K562 (cell line): ENCODE results near the gene TBC1D2. TPM values are rescaled to one million over a fixed set of nuclear protein-coding genes. Genes with fewer than 3 reads are reported as not detected.

Source experiments
- ATAC-seq: fragments of 200-7000 bp; cut with Tn5 transposase; 3 replicates; pipeline ENCODE4 v1.9.1; 2020; ENCODE audit warnings: moderate library complexity
- BruUV-seq: library from RNA; stranded (reverse); fragments of 400-500 nt; replicated peaks from 2 replicates; lab custom pipeline; 2021; lab: Mats Ljungman, UMichigan
- CTCF ChIA-PET: fragments of 300-600 bp; formaldehyde crosslinking; extraction: SDS; loops from one replicate; lab custom pipeline; 2021; ENCODE audit warnings: low intra/inter-chr PET ratio; lab: Yijun Ruan, JAX
- POLR2A ChIA-PET: fragments of 300-600, 350-650 bp; sonication (Branson Sonifier 250); formaldehyde crosslinking; extraction: SDS; loops from one replicate; lab custom pipeline; 2021; ENCODE audit warnings: antibody characterized with exemption, inconsistent platforms; lab: Yijun Ruan, JAX
- DNase-seq, 4 experiments: peaks; one replicate each; pipeline versions ENCODE4 v3.0.0 to v3.0.0-alpha.2; 2011 to 2018; ENCODE audit warnings: low spot score in 3 of 4, mixed read lengths in 3 of 4; ENCODE audit errors: extremely low read depth in 1 of 4
- FAIRE-seq: peaks from 2 replicates; lab custom pipeline; 2011; peaks lifted over from hg19 to GRCh38; lab: Jason Lieb, UNC
- H2AFZ ChIP-seq: 2 replicates; pipeline ENCODE4 v1.6.0; 2011; ENCODE audit warnings: low read depth, low read length, control low read depth, inconsistent platforms
- H3K27ac ChIP-seq: fragments of 200-600 bp; 3 replicates; pipeline ENCODE4 v1.8.0; 2011; ENCODE audit warnings: low read depth, mild to moderate bottlenecking, control low read depth, inconsistent platforms, low read length, moderate library complexity, mixed read lengths; ENCODE audit errors: extremely low read depth
- H3K27me3 ChIP-seq, 2 experiments: fragments of 300-600 bp in 1 of 2; 2 replicates in 1 of 2; 3 replicates in 1 of 2; pipeline versions ENCODE4 v1.6.0 to v1.8.0; 2011; ENCODE audit warnings: inconsistent platforms in 2 of 2, low read length in 2 of 2, mild to moderate bottlenecking in 1 of 2, mixed read lengths in 1 of 2, moderate library complexity in 1 of 2; ENCODE audit not compliant: control insufficient read depth in 2 of 2, insufficient read depth in 2 of 2
- H3K36me3 ChIP-seq: fragments of 300-600 bp; 3 replicates; pipeline ENCODE4 v1.8.0; 2011; ENCODE audit warnings: mild to moderate bottlenecking, low read length, inconsistent platforms; ENCODE audit not compliant: control insufficient read depth, insufficient read depth
- H3K4me1 ChIP-seq, 2 experiments: fragments of 200-600 bp in 1 of 2; replicated peaks in 1 of 2; 2 replicates in 1 of 2; 3 replicates in 1 of 2; pipeline versions ENCODE4 v1.5.1 to v1.8.0; 2011; ENCODE audit warnings: inconsistent platforms in 2 of 2, low read length in 2 of 2, mild to moderate bottlenecking in 1 of 2, mixed read lengths in 1 of 2, moderate library complexity in 1 of 2; ENCODE audit not compliant: control insufficient read depth in 2 of 2, insufficient read depth in 2 of 2
- H3K4me2 ChIP-seq: 2 replicates; pipeline ENCODE4 v1.6.1; 2011; ENCODE audit warnings: low read length, control low read depth, inconsistent platforms, mixed read lengths; ENCODE audit not compliant: insufficient read depth
- H3K4me3 ChIP-seq: fragments of 200-600 bp; sonication (generic), shearing (Covaris generic); 2 replicates; pipeline ENCODE4 v1.5.1; 2016; ENCODE audit warnings: control low read depth, inconsistent platforms
- H3K79me2 ChIP-seq: fragments of 200-600 bp; 3 replicates; pipeline ENCODE4 v1.8.0; 2011; ENCODE audit warnings: low read length, inconsistent platforms; ENCODE audit not compliant: control insufficient read depth, insufficient read depth
- H3K9ac ChIP-seq, 2 experiments: 2 replicates each; pipeline versions ENCODE4 v1.6.0 to v1.6.1; 2011; ENCODE audit warnings: low read depth in 2 of 2, low read length in 2 of 2, control low read depth in 1 of 2, inconsistent platforms in 1 of 2, mild to moderate bottlenecking in 1 of 2, mixed read lengths in 1 of 2; ENCODE audit not compliant: insufficient read depth in 1 of 2
- H3K9me1 ChIP-seq: one replicate; pipeline ENCODE4 v1.6.0; 2011; ENCODE audit warnings: inconsistent platforms, mild to moderate bottlenecking, low read length, moderate library complexity; ENCODE audit not compliant: control insufficient read depth, insufficient read depth
- H3K9me3 ChIP-seq: replicated peaks from 2 replicates; pipeline ENCODE4 v1.5.1; 2011; ENCODE audit warnings: low read depth, low read length, inconsistent platforms; ENCODE audit not compliant: control insufficient read depth, insufficient read depth
- H4K20me1 ChIP-seq: replicated peaks from 2 replicates; pipeline ENCODE4 v1.6.1; 2011; ENCODE audit warnings: low read length, inconsistent platforms, mixed read lengths; ENCODE audit not compliant: control insufficient read depth, insufficient read depth
- CREBBP ChIP-seq: IDR thresholded peaks from one replicate; pipeline ENCODE4 v1.6.1; 2012; ENCODE audit warnings: low read depth, mild to moderate bottlenecking, control low read depth, inconsistent platforms, low read length
- E2F3 ChIP-seq: fragments of 250-450 bp; sonication (Bioruptor Pico); IDR thresholded peaks from 2 replicates; pipeline ENCODE4 v1.4.0; 2020; ENCODE audit warnings: mild to moderate bottlenecking
- HBP1 ChIP-seq: fragments of 450-650 bp; formaldehyde crosslinking; IDR thresholded peaks from 2 replicates; pipeline ENCODE4 v1.4.0; 2022; ENCODE audit warnings: missing genetic modification characterization
- HMG20B ChIP-seq: fragments of 250-450 bp; sonication (Bioruptor Pico); IDR thresholded peaks from 2 replicates; pipeline ENCODE4 v1.5.0; 2021; ENCODE audit warnings: mild to moderate bottlenecking
- HNRNPH1 ChIP-seq: fragments of 200-400 bp; formaldehyde crosslinking; optimal IDR thresholded peaks from 2 replicates; pipeline ENCODE3; 2017; ENCODE audit warnings: low read depth, mild to moderate bottlenecking, low read length, moderate library complexity
- MCM2 ChIP-seq: fragments of 450-650 bp; IDR thresholded peaks from 2 replicates; pipeline ENCODE4 v1.6.1; 2017; ENCODE audit warnings: low read depth, mild to moderate bottlenecking
- POLR3G ChIP-seq: IDR thresholded peaks from 2 replicates; pipeline ENCODE4 v1.6.1; 2011; ENCODE audit not compliant: insufficient read length, insufficient replicate concordance; ENCODE audit errors: extremely low read depth
- PURB ChIP-seq: sonication (generic); formaldehyde crosslinking; IDR thresholded peaks from 2 replicates; pipeline ENCODE4 v1.9.0; 2021; ENCODE audit warnings: low read depth, mild to moderate bottlenecking, missing genetic modification reagents
- SLC30A9 ChIP-seq: fragments of 250-450 bp; sonication (Bioruptor Pico); IDR thresholded peaks from 2 replicates; pipeline ENCODE4 v1.8.0; 2022; ENCODE audit warnings: mild to moderate bottlenecking, moderate library complexity
- ZNF217 ChIP-seq: sonication (generic); formaldehyde crosslinking; IDR thresholded peaks from 2 replicates; pipeline ENCODE4 v1.8.0; 2022; ENCODE audit warnings: mild to moderate bottlenecking, missing genetic modification reagents
- ZNF277 ChIP-seq: fragments of 250-450 bp; sonication (Bioruptor Pico); IDR thresholded peaks from 2 replicates; pipeline ENCODE4 v1.8.0; 2022; ENCODE audit warnings: inconsistent platforms, mild to moderate bottlenecking, moderate library complexity, borderline replicate concordance
- ZNF766 ChIP-seq: fragments of 200-800 bp; sonication (Bioruptor generic); conservative IDR thresholded peaks from 2 replicates; pipeline ENCODE4 v1.6.1; 2016; ENCODE audit warnings: missing genetic modification characterization, missing compliant biosample characterization
- WGBS: fragments of 100-300 bp; shearing (Covaris generic); methylation state at CpG from one replicate; pipeline ENCODE4 v1.1.6; 2016; ENCODE audit warnings: low coverage, mixed read lengths; ENCODE audit not compliant: insufficient coverage; ENCODE audit errors: missing lambda C conversion rate; 5-methylcytosine and 5-hydroxymethylcytosine counted together
- in situ Hi-C: fragments of 300-500 bp; cut with MboI; formaldehyde crosslinking; loops from 4 replicates; pipeline ENCODE4 v1.15.0; 2018; ENCODE audit warnings: inconsistent platforms, mixed read lengths
- intact Hi-C: fragments of 100-400 bp; cut with micrococcal nuclease; formaldehyde crosslinking; loops from 2 replicates; pipeline ENCODE4 v1.14.2; 2022
- polyA plus RNA-seq, 8 experiments: library from polyadenylated mRNA; depleted of rRNA in 4 of 8; stranded (reverse) in 5 of 8; unstranded in 3 of 8; fragments of >200 nt; fragmentation: Nextera tagmentation in 2 of 8; fragmentation: Illumina TruSeq in 1 of 8; extraction: Ambion mirVana in 2 of 8; extraction: Trizol in 1 of 8; gene quantifications; 2 replicates each; pipeline versions ENCODE4 v1.2.1 to v1.2.3, GENCODE V29; 2011 to 2014; ENCODE audit warnings: inconsistent platforms in 1 of 8, missing spikeins in 1 of 8
- total RNA-seq, 7 experiments: library from RNA; depleted of rRNA in 6 of 7; stranded (reverse); fragments of >200 nt in 6 of 7; fragmentation: Illumina TruSeq in 2 of 7; extraction: Trizol in 2 of 7; gene quantifications; 2 replicates each; pipeline versions ENCODE4 v1.2.1 to v1.2.3, GENCODE V29; 2011 to 2021; ENCODE audit warnings: low replicate concordance in 1 of 7

The TBC1D2 gene
- total and polyA plus RNA-seq, 9 of the 15 experiments (the other 6 are each of a cell fraction or from before 2014, with no cell fraction given): 0.10 to 7.0 (median 2.5) TPM

- H3K79me2 ChIP-seq: no peaks in the 10 kb centered on the region
- H3K9me1 ChIP-seq: no peaks in the 10 kb centered on the region
- H3K27ac ChIP-seq: no peak overlapping the region
- H3K36me3 ChIP-seq: peaks cover 21% of the 10 kb centered on the region; the same call in 2 of the 3 replicates
- intact Hi-C loops: no loop called here
- no TSS peak for BruUV-seq
- no peak overlapping the region for H2AFZ ChIP-seq
- DNase-seq: no peak
- ATAC-seq: no peak
- ChIA-PET CTCF (no interaction called here), POLR2A (interaction anchor here (0.6 kb wide), 1 partner anchor 35 kb away, joined by 3 read pairs; no protein-coding TSS in a partner anchor)
- in situ Hi-C loops: no loop called here
- H3K4me2 ChIP-seq: no peak overlapping the region
- H3K9me3 ChIP-seq: no peaks in the 10 kb centered on the region
- 84% methylated on average over 3 of the region's 3 CpGs for WGBS
- FAIRE-seq: no peak
- no peaks in the 10 kb centered on the region for H4K20me1 ChIP-seq
- no peak overlapping the region for H3K9ac ChIP-seq
- H3K4me3 ChIP-seq: no peak overlapping the region
- no peaks in the 10 kb centered on the region for H3K27me3 ChIP-seq
- peaks cover 0 to 4% of the 10 kb centered on the region in 2 experiments; a peak in 1 of 5 replicates for H3K4me1 ChIP-seq
- TF ChIP-seq HMG20B (CRISPR knock-in tag) (no peak), PURB (no peak), HNRNPH1 (no peak), ZNF766 (CRISPR knock-in tag) (no peak), E2F3 (CRISPR knock-in tag) (no peak), ZNF217 (CRISPR knock-in tag) (no peak), CREBBP (no peak), SLC30A9 (CRISPR knock-in tag) (no peak), POLR3G (no peak), MCM2 (no peak), ZNF277 (CRISPR knock-in tag) (no peak), HBP1 (CRISPR knock-in tag) (no peak)
Measured at GRCh38 chr9:98216391-98216790, 39.1 kb downstream of the TBC1D2 start.
